HG02885 (cell line): ENCODE data around the gene AKR1B1.
"Not testable (repeated sequence)": the region's sequence is repeated elsewhere in the genome, so short reads cannot be mapped to it uniquely, and the experiment has no call there.

Source experiments
- ATAC-seq: cut with Tn5 transposase; IDR thresholded peaks from one replicate; pipeline ENCODE4 v1.9.1; 2021; ENCODE audit warnings: mild to moderate bottlenecking; ENCODE audit not compliant: unreplicated experiment, poor library complexity

The AKR1B1 gene

GRCh38 chr7:134458806-134459698, at the start of gene AKR1B1:
Gene AKR1B1 (minus strand): TSS chr7:134459100. CDS start chr7:134459062, 38 bp downstream.
- peak; percentile 93 for ATAC-seq

- ATAC-seq: no peak
Observed at GRCh38 chr7:134505856-134506255, 47.0 kb upstream of the AKR1B1 start.

GRCh38 chr7:134504660-134505164, 45.8 kb upstream of the AKR1B1 start:
- no peak for ATAC-seq

GRCh38 chr7:134502463-134503371, 43.8 kb upstream of the AKR1B1 start:
- no peak for ATAC-seq

- ATAC-seq: no peak
Observed at GRCh38 chr7:134500982-134501381, 42.1 kb upstream of the AKR1B1 start.

- ATAC-seq: no peak
Observed at GRCh38 chr7:134500406-134500805, 41.5 kb upstream of the AKR1B1 start.

- ATAC-seq: no peak
Observed at GRCh38 chr7:134495546-134495945, 36.6 kb upstream of the AKR1B1 start.

- no peak for ATAC-seq
Observed at GRCh38 chr7:134493091-134493490, 34.2 kb upstream of the AKR1B1 start.

- not testable (repeated sequence) for ATAC-seq
Observed at GRCh38 chr7:134487721-134488120, 28.8 kb upstream of the AKR1B1 start.

GRCh38 chr7:134485203-134485602, 26.3 kb upstream of the AKR1B1 start:
- no peak for ATAC-seq

- no peak for ATAC-seq
Observed at GRCh38 chr7:134483296-134483695, 24.4 kb upstream of the AKR1B1 start.

GRCh38 chr7:134482858-134483257, 24.0 kb upstream of the AKR1B1 start:
- ATAC-seq: no peak

GRCh38 chr7:134481167-134481566, 22.3 kb upstream of the AKR1B1 start:
- no peak for ATAC-seq

- no peak for ATAC-seq
Observed at GRCh38 chr7:134480730-134481129, 21.8 kb upstream of the AKR1B1 start.

- ATAC-seq: no peak
Observed at GRCh38 chr7:134480202-134480601, 21.3 kb upstream of the AKR1B1 start.

- no peak for ATAC-seq
Observed at GRCh38 chr7:134478707-134479106, 19.8 kb upstream of the AKR1B1 start.

- ATAC-seq: no peak
Observed at GRCh38 chr7:134477954-134478353, 19.1 kb upstream of the AKR1B1 start.

GRCh38 chr7:134476044-134476443, 17.1 kb upstream of the AKR1B1 start:
- no peak for ATAC-seq

- no peak for ATAC-seq
Observed at GRCh38 chr7:134474828-134475227, 15.9 kb upstream of the AKR1B1 start.

- ATAC-seq: no peak
Observed at GRCh38 chr7:134473861-134474291, 15.0 kb upstream of the AKR1B1 start.
